ENCODE results near the gene SYNC. TPM values are rescaled to one million over a fixed set of nuclear protein-coding genes. Genes with fewer than 3 reads are reported as not detected.

SYNC gene
- total and polyA plus RNA-seq, 9 of the 15 experiments (the other 6 are each of a cell fraction or from before 2014, with no cell fraction given): 0.49 to 1.1 (median 0.87) TPM

GRCh38 chr1:32636914-32637645 is 65.5 kb downstream of the SYNC start:
- Histone ChIP-seq H3K9me3 (replicated peaks; ENCODE audit: control insufficient read depth, insufficient read depth, low read depth, low read length) (no peaks in the 10 kb centered on the region), H3K36me3 (ENCODE audit: control insufficient read depth, insufficient read depth, low read length) (peaks cover 43% of the 10 kb centered on the region; the same call in 2 of the 3 replicates), H3K4me3 (no peak overlapping the region), H4K20me1 (replicated peaks; ENCODE audit: control insufficient read depth, insufficient read depth, low read length) (no peaks in the 10 kb centered on the region), H3K27me3 (ENCODE audit: control insufficient read depth in 2 of 2, insufficient read depth in 2 of 2, low read length in 2 of 2) (no peaks in the 10 kb centered on the region), H3K79me2 (ENCODE audit: control insufficient read depth, insufficient read depth, low read length) (peaks cover 37% of the 10 kb centered on the region; the same call in 2 of the 3 replicates), H3K4me2 (ENCODE audit: insufficient read depth, low read length) (no peak overlapping the region), H3K27ac (ENCODE audit: extremely low read depth, low read depth, low read length) (no peak overlapping the region), H3K9ac (ENCODE audit: insufficient read depth in 1 of 2, low read depth in 2 of 2, low read length in 2 of 2) (0 out of 4 replicates have a peak overlapping the region, but pooled peaks of 1 of the 2 experiments have one; percentile 15), H3K9me1 (ENCODE audit: control insufficient read depth, insufficient read depth, low read length) (no peaks in the 10 kb centered on the region), H3K4me1 (replicated peaks in 1 of 2; ENCODE audit: control insufficient read depth in 2 of 2, insufficient read depth in 2 of 2, low read length in 2 of 2) (peaks cover 2 to 7% of the 10 kb centered on the region in 2 experiments; a peak in 2 of 5 replicates), H2AFZ (ENCODE audit: low read depth, low read length) (no peak overlapping the region)
- ATAC-seq: peak; percentile 51
- POLR2A ChIA-PET: interaction anchor here (0.6 to 1.1 kb wide), 4 partner anchors 10 to 405 kb away, joined by 3 to 4 read pairs (median 3); partner anchors contain the start of gene RBBP4
- intact Hi-C loops (cut with micrococcal nuclease): no loop called here
- peak; percentile 15; the same call in 1 of the 2 replicates for TF ChIP-seq MAFK (IDR thresholded peaks at IDR 0.05; ENCODE audit: low read length)
- no peak for TF ChIP-seq RUNX1 (IDR thresholded peaks at IDR 0.05; ENCODE audit: low read depth)
- no peak for TF ChIP-seq RREB1 (CRISPR knock-in tag; IDR thresholded peaks at IDR 0.05)
- TF ChIP-seq NFE2 (IDR thresholded peaks at IDR 0.05; ENCODE audit: low read depth): peak; percentile 70
- peak; percentile 66 for TF ChIP-seq ZNF316 (IDR thresholded peaks at IDR 0.05)
- no peak for TF ChIP-seq ESRRA (IDR thresholded peaks at IDR 0.05; ENCODE audit: borderline replicate concordance, low read depth)
- TF ChIP-seq MTA3 (IDR thresholded peaks at IDR 0.05; ENCODE audit: borderline replicate concordance): no peak
- TF ChIP-seq ZNF57 (CRISPR knock-in tag; IDR thresholded peaks at IDR 0.05): no peak
- peak; percentile 36; the same call in 1 of the 2 replicates for TF ChIP-seq C11orf30 (IDR thresholded peaks at IDR 0.05; ENCODE audit: low read depth)
- TF ChIP-seq POLR2AphosphoS5 (IDR thresholded peaks at IDR 0.05; ENCODE audit: control insufficient read depth, insufficient read depth, low read depth, low read length): no peak
- peak; percentile 62 for TF ChIP-seq MAFG (tag; conservative IDR thresholded peaks at IDR 0.05)
- no peak for DNase-seq (ENCODE audit: extremely low read depth in 1 of 4, low spot score in 3 of 4)
- no peak for FAIRE-seq
- 88% methylated on average over 16 of the region's 16 CpGs for WGBS (ENCODE audit: insufficient coverage, low coverage, missing lambda C conversion rate)
- BruUV-seq (replicated peaks): no TSS peak
- in situ Hi-C loops (cut with MboI): no loop called here
- CTCF ChIA-PET (ENCODE audit: low intra/inter-chr PET ratio): no interaction called here

Measured in K562 (cell line).